ENCODE data around the gene SMIM45.
A peak's percentile ranks its signal among the peaks of the same experiment; 100 is the strongest.

Gene SMIM45

DNA sequence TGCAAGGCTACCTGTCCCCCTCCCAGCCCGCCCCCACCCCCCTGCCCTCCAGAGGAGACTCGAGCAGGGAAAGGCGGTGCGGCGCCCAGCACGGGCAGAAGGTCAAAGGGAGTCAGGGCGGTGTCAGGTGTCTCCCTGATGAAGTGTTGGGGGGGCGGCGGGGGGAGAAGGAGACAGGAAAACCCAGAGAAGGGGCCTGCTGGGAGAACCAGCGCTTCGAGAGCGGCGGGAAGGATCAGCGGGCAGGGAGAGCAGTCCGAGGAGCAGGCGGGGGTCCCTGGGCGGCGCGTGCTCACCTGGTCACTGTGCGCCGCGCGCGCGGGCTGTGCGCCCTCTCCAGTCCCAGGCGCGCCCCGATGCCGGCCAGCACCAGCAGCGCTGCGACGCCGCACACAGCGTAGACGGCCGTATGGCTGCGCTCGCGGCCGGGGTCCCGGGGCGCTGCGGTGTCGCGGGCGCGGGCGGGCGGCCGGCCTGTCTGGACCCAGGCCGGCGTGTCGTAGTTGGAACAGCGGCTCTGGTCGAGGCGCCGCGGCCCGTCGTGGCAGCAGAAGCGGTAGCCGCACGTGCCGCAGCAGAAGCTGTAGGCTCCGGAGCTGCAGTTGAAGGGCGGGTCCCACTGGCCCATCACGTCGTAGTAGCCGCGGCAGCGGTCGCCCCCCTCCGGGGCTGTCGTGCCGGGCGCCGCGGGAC is 38.0 kb upstream of the SMIM45 start:
- Histone ChIP-seq H3K27me3 (replicated peaks; ENCODE audit: insufficient read depth) (peaks cover 23% of the 10 kb centered on the region), H3K9me3 (no peaks in the 10 kb centered on the region), H3K4me3 (no peak overlapping the region), H3K27ac (no peak overlapping the region), H3K36me3 (no peaks in the 10 kb centered on the region), H3K4me1 (replicated peaks) (peaks cover 9% of the 10 kb centered on the region)
- no peak for TF ChIP-seq POLR2AphosphoS5 (IDR thresholded peaks at IDR 0.05)
- TF ChIP-seq, protein P1, sequence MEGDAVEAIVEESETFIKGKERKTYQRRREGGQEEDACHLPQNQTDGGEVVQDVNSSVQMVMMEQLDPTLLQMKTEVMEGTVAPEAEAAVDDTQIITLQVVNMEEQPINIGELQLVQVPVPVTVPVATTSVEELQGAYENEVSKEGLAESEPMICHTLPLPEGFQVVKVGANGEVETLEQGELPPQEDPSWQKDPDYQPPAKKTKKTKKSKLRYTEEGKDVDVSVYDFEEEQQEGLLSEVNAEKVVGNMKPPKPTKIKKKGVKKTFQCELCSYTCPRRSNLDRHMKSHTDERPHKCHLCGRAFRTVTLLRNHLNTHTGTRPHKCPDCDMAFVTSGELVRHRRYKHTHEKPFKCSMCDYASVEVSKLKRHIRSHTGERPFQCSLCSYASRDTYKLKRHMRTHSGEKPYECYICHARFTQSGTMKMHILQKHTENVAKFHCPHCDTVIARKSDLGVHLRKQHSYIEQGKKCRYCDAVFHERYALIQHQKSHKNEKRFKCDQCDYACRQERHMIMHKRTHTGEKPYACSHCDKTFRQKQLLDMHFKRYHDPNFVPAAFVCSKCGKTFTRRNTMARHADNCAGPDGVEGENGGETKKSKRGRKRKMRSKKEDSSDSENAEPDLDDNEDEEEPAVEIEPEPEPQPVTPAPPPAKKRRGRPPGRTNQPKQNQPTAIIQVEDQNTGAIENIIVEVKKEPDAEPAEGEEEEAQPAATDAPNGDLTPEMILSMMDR (IDR thresholded peaks at IDR 0.05): no peak
- intact Hi-C loops (cut with DNase I): no loop called here
- 4% methylated on average over 68 of the region's 79 CpGs for WGBS
- DNase-seq (ENCODE audit: low spot score): no peak

DNA sequence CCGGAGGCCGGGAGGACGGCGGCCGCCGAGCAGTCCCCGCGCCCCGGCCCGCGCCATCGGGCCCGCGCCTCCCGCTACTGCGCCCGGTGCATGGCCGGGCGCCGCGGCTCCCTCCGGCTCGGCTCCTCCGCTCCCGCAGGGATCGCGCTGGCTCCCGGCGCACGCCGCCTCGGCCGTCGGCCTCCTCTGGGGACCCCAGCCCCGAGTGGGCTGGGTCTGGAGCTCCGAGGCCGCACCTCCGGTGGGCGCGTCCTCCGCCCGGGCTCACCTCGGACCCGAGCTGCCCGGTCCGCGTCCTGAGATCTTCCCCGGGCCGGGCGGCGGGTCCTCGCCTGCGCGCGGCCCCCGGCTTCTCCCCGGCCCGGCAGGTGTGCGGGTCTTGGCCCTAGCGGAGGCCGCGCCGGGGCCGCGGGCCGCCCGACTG is 37.3 kb upstream of the SMIM45 start:
- Histone ChIP-seq H3K27me3 (replicated peaks; ENCODE audit: insufficient read depth) (peaks cover 23% of the 10 kb centered on the region), H3K27ac (no peak overlapping the region), H3K4me1 (replicated peaks) (peaks cover 9% of the 10 kb centered on the region), H3K36me3 (no peaks in the 10 kb centered on the region), H3K4me3 (peak overlapping the region; percentile 25 to 37), H3K9me3 (no peaks in the 10 kb centered on the region)
- DNase-seq (ENCODE audit: low spot score): no peak
- 0% methylated on average over 7 of the region's 67 CpGs for WGBS
- intact Hi-C loops (cut with DNase I): no loop called here
- TF ChIP-seq POLR2AphosphoS5 (IDR thresholded peaks at IDR 0.05): no peak
- TF ChIP-seq POLR2A (IDR thresholded peaks at IDR 0.05): no peak
- TF ChIP-seq, protein P1 (IDR thresholded peaks at IDR 0.05): no peak

DNA sequence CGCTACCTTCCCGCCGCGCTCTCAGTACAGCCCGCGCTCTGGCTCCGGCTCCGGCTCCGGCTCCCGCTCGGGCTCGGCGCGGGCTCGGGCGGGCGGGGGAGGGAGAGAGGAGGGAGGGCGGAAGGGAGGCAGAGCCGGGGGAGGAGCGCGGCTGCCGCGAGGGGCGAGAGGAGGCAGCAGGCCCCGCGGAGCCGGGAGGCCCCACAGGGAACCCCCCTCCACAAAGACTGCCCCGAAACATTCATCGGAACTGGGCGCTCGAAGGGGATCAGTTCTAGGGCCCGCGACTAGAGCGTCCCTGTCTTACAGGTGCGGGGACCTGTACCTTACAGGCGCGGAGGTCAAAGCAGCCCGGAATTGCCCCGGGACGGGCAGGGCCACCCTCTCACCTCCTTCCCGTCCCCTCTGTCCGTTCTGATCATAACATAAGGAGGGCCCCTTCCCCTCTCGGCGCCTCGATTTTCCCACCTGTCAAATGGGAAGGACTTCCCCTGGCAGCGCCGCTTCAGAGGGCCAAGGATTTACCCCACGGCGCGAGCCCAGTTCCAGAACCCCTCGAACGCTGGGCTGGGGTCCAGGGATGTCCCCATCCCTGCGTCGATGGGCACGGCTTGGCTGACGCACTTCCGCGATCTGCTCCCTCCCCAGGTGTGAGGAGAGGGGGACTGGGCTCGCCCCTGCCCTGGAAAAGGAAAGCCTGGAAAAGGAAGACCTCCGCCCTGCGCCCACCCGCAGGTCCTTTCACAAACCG is 36.7 kb upstream of the SMIM45 start, which contains the start of gene SHISA8:
SHISA8 (minus strand) TSS at position 40 of the 751 bp plus-strand sequence. CDS start 407 bp downstream, outside the sequence.
- Histone ChIP-seq H3K27me3 (replicated peaks; ENCODE audit: insufficient read depth) (peaks cover 23% of the 10 kb centered on the region), H3K4me3 (peak within 1 kb of the TSS; percentile 25 to 37), H3K36me3 (no peaks in the 10 kb centered on the region), H3K27ac (no peak within 1 kb of the TSS), H3K4me1 (replicated peaks) (peaks cover 9% of the 10 kb centered on the region), H3K9me3 (no peaks in the 10 kb centered on the region)
- DNase-seq (ENCODE audit: low spot score): no peak
- TF ChIP-seq, protein P1 (IDR thresholded peaks at IDR 0.05): no peak
- TF ChIP-seq POLR2AphosphoS5 (IDR thresholded peaks at IDR 0.05) (no peak), POLR2A (IDR thresholded peaks at IDR 0.05) (no peak)
- 15% methylated on average over 36 of the region's 63 CpGs for WGBS
- intact Hi-C loops (cut with DNase I): no loop called here

DNA sequence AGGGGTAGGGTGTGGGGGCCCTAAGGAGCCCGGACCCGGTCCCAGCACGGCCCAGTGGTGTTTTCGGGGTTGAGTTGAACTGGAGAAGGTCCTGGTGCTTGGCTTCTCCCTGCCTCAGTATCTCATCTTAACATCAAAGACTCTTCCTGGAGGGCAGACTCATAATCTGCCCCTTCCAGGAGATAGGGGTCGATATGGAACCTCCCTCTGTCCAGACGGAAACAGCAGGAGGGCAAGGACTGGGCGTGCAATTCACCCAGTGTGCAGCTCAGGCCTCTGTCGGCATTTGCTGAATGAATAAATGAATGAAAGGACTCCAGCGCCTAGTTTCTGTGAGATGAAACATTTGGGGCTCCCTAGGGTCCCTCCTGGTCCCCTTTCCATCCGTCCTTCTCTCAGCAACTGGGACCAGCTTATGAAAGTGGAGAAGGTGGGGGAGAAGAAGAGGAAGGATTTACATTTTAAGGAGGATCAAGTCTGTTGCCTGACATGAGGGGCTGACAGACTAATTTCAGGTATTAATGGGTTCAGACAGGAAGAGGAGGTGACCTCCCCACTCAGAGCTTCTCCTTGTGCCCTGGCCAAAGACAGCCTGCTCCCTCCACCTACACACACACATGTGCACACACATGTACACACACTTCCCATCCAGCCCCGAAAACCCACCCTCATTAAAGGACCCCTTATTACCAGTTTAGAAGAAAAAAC is 36.0 kb upstream of the SMIM45 start:
- DNase-seq (ENCODE audit: low spot score): no peak
- 66% methylated on average over 11 of the region's 11 CpGs for WGBS
- H3K9me3 ChIP-seq: no peaks in the 10 kb centered on the region
- TF ChIP-seq, protein P1 (IDR thresholded peaks at IDR 0.05): no peak
- TF ChIP-seq POLR2AphosphoS5 (IDR thresholded peaks at IDR 0.05): no peak
- TF ChIP-seq POLR2A (IDR thresholded peaks at IDR 0.05): no peak
- no peaks in the 10 kb centered on the region for H3K36me3 ChIP-seq
- no peak overlapping the region for H3K4me3 ChIP-seq
- H3K27ac ChIP-seq: no peak overlapping the region
- H3K4me1 ChIP-seq (replicated peaks): peaks cover 1% of the 10 kb centered on the region
- H3K27me3 ChIP-seq (replicated peaks; ENCODE audit: insufficient read depth): peaks cover 23% of the 10 kb centered on the region
- intact Hi-C loops (cut with DNase I): no loop called here

Measured in prostate gland (tissue), 2 donors.